NCI-H2196 treated with DMSO at 0.1 percent for 48 hours (cell line): Measurements from ENCODE around the gene RAD51D.
"Not testable (repeated sequence)": the region's sequence is repeated elsewhere in the genome, so short reads cannot be mapped to it uniquely, and the experiment has no call there.

Source experiments
- DNase-seq: peaks from one replicate; lab custom pipeline; 2025; ENCODE audit not compliant: unreplicated experiment; lab: John Stamatoyannopoulos, UW

RAD51D gene

DNA sequence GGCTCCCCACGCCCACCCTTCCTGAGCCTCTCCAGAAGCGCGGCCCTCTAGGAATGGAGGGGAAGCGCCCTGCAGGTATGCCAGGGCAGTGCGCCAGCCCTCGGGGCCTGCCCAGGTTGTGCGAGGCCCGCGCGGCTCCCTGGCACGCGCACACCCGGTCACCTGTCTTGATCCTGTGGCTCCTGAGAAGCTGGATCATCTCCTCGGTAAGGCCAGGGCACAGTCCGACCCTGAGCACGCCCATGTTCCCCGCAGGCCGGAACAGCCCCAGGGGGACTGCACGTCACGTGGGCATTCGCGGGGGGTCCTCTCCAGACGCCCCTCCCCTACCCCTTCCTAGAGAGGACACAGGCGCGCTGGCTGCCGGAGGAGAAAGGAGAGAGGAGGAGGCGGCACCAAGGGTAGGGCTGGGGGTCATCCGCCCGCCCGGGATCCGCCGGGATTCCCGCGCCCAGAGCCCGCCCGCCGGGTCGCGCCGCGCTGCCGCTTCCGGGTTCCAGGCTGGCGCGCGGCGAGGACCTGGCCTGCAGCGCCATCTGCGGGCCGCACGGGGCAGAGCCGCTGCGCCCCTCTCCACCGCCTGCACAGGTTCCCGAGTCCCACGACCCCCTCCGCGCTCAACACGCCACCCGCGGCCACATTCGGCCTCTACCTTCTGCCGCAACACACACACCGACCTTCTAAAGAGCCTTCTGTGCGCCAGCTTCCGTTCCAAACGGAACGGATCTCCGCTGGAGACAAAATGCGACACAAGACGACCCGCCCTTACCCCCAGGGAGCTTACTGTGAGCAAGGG is at the start of gene RAD51D:
RAD51D (minus strand) TSS at position 491 of the 796 bp plus-strand sequence; CDS start at position 244, 247 bp downstream.
- DNase-seq: peak; percentile 24

DNA sequence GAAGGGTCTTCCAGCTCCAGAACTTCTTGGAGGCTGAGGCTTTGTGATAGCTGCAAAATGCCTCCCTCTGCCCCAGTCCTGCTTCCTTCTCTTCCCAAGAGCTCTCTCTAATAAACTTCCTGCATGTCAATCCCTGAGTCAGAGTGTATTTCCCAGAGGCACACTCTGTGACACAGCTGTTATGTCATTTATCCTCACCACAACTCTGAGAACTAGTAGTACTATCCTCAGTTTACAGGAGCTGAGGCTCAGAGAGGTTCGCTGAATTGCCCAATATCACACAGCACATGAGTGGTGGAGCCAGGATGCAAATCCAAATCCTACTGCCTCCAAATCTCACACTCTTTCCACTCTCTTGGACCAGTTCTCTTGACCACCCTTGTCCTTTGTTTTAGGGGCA is 48.0 kb upstream of the RAD51D start:
- DNase-seq: no peak

DNA sequence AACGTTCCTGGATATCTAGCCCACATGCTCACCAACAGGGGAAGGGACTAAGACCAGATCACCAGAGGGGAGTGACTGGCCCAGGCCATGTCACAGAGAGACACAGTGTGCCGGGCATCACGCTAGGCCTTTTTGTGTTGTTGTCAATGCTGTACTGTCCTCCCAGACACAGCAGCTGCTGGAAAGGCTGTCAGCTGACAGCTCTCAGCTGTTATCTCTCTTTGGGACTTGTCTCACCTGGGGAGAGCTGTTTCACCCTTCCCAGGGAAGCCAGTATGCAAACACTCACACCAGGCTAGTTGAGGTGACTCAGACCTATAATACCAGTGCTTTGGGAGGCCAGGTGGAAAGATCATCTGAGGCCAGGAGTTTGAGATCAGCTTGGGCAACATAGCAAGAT is 47.4 kb upstream of the RAD51D start:
- no peak for DNase-seq

DNA sequence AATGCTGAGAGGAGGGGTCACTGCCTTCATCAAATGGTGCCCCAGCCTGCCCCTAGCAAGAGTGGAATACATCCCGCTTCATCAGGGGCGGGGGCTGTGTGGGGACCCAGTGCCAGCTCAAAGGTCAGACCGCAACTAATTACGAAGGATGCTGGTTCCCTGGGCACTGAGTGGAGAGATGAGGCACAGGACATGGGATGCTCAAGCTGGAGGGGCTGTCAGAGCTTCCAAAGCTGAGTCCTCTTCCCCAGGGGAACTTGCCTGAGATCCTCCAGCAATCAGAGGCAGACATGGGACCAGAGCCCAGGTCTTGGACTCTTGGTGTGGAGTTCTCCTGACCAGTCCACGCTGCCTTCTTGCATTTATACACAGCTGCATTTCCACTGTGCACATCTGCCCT is 46.9 kb upstream of the RAD51D start:
- DNase-seq: no peak

DNA sequence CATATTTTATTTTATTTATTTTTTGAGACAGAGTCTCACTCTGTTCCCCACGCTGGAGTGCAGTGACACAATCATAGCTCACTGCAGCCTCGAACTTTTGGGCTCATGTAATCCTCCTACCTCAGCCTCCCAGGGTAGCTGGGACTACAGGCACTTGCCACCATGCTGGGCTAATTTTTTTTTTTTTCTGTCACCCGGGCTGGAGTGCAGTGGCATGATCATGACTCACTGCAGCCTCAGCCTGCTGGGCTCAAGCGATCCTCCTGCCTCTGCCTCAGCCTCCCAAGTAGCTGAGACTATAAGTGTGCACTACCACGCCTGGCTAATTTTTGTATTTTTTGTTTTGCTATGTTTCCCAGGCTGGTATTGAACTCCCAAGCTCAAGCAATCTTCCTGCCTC is 45.1 kb upstream of the RAD51D start:
- DNase-seq: no peak

GRCh38 chr17:35163886-35164285 is 44.2 kb upstream of the RAD51D start:
- DNase-seq: no peak

- DNase-seq: no peak
Observed at GRCh38 chr17:35162755-35163154, 43.1 kb upstream of the RAD51D start.

- DNase-seq: no peak
Observed at GRCh38 chr17:35161281-35161761, 41.7 kb upstream of the RAD51D start.

DNA sequence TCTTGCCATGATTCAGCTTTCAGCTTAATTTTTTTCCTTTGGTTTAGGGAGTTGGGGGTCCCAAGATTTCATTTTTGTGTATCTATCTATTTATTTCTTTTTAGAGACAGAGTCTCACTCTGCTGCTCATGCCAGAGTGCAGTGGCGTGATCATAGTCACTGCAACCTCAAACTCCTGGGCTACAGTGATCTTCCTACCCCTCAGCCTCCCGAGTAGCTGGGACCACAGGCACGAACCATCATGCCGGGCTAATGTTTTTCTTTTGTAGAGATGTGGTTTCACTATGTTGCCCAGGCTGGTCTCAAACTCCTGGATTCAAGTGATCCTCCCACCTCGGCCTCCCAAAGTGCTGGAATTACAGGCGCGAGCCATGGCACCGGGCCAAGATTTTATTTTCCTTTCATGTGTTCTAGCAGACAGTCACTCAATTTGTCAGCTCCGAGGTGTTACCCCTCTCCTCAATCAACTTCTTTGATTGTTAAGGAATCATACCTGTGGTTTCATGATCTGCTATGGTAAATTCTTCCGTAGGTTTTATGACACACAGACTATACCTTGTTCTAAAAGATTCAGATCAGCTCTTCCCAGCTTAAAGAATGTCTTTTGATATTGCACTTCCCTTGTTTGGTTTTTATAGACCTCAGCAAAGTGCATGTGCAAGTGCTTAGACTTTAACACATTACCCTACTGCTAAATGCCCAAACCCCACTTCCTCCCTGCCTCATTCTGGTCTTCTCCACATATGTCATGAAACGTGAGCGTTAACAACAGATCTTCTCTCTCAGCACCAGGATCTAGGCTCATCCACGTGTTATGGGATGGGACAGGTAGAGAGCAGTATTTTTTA is 40.9 kb upstream of the RAD51D start:
- no peak for DNase-seq

- no peak for DNase-seq
Observed at GRCh38 chr17:35159940-35160339, 40.3 kb upstream of the RAD51D start.

GRCh38 chr17:35155246-35155645 is 35.6 kb upstream of the RAD51D start:
- DNase-seq: no peak

GRCh38 chr17:35154196-35155165 is 34.8 kb upstream of the RAD51D start:
- DNase-seq: no peak

DNA sequence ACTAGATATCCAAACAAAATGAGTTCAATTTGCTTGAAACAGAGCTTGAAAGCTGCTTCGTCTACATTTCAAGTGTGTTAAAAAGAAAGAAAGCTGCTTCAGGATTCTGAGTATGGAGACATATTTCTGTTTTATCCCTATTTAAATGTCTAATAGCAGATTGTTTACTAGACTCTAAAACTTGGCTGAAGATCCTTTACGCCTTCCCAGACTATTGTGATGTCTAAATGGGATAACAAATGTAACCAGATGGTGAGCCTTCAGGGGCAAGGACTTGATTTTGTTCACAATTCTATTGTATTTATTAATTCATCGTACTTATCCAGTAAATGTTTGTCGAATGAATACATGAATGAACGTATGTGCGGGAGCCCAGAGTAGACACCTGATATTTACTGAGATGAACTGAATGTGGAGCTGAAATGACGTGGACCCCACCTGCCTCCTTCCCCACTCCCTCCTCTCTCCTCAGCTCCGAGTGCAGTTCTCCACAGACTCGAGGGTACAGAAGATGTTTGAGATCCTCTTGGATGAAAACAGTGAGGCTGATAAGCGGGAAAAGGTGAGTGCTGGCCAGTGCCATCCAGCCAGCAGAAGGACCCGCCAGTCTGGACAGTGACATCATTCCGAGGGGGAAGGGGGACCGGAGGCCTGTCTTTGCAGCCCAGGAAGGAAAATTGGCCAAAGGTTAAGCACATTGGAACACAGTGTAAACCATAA is 32.9 kb upstream of the RAD51D start:
- DNase-seq: no peak

DNA sequence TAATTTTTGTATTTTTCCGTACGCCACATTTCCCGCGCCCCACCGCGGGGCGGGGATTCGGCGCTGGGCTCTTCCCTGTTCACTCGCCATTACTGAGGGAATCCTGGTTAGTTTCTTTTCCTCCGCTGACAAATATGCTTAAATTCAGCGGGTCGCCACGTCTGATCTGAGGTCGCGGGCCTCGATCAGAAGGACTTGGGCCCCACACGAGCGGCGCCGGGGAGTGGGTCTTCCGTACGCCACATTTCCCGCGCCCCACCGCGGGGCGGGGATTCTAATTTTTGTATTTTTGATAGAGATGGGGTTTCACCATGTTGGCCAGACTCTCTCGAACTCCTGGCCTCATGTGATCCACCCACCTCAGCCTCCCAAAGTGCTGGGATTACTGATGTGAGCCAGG is 31.4 kb upstream of the RAD51D start:
- DNase-seq: not testable (repeated sequence)

DNA sequence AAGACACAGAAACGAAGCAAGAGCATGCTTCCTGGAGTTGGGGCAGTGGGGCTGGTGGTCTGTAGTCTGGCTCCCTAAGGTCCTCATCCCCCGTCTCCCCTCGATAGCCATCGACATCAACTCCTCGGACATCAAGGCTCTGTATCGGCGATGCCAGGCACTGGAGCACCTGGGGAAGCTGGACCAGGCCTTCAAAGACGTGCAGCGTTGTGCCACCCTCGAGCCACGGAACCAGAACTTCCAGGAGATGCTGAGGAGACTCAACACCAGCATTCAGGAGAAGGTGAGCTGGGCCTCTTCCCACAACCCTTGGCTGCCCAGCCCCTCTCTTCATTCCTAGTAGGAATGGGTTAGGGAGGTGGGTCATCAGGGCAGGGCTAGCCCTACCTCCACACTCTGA is 30.3 kb upstream of the RAD51D start:
- DNase-seq: no peak

DNA sequence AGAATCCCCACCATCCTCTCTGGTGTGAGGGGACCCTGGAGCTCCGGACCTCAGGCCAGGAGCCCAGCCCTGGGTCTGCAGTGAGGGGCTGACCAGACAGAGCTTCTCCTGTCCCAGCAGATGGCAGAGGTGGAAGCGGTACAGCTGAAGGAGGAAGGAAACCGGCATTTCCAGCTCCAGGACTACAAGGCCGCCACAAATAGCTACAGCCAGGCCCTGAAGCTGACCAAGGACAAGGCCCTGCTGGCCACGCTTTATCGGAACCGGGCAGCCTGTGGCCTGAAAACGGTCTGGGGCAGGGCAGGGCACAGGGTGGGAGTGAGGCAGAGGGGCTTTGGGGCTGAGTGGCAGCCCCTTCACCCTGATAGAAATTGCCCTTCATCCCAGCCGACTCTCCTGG is 28.5 kb upstream of the RAD51D start:
- no peak for DNase-seq

DNA sequence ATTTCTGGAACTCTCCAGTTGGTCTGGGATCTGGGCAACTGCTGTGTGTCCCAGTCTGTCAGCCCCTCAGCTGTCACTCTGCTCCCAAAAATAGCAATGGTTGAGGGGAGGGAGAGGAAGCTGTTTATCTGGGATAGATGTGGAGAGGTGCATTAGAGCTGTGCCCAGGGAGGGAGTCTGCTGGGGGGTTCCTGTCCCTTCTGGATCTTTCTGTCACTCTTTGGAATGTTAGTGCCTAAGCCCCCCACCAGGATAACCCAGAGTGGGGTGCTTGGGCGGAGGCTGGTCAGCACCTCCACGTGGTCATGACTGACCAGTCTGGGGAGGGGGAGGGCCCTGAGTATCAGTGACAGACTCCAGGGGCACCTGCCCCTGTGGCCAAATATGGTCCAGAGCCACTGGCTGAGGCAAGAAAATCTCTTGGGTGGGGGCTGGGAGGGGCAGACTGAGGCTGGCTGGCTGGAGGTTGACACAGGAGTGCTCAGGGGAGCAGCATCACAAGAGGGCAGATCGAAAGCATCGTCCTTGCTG is 27.8 kb upstream of the RAD51D start, which contains the start of gene UNC45B:
UNC45B (plus strand) TSS at position 443 of the 531 bp plus-strand sequence. CDS start 447 bp downstream, outside the sequence.
- DNase-seq: no peak

- DNase-seq: no peak
Observed at GRCh38 chr17:35146214-35146833, 26.7 kb upstream of the RAD51D start.

DNA sequence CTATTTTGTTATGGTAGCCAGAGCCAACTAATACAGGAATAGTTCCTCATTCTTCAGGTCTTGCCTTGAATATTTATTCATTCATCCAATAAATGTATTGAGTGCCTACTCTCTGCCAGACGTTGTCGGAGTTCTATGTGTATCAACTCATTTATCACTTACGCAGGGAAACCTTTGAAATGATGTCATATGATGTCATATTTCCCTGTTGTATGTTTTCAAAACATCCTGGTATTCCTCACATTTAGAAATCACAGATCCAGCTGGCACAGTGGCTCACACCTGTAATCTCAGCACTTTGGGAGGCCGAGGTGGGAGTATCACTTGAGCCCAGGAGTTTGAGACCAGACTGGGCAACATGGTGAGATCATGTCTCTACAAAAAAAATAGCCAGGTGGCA is 25.2 kb upstream of the RAD51D start:
- no peak for DNase-seq

DNA sequence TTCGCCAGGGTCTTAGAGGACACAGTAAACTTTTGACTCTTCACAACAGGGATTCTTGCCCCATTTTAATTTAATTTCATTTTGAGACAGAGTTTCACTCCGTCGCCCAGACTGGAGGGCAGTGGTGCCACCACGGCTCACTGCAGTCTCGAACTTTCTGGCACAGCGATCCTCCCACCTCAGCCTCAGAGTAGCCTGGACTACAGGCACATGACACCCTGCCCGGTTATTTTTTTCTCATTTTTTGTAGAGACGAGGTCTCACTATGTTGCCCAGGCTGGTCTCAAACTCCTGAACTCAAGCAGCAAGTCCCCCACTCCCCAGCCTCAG is 22.8 kb upstream of the RAD51D start:
- DNase-seq: no peak
